ENCODE data around the gene NCK1.

- TF ChIP-seq, protein P1, sequence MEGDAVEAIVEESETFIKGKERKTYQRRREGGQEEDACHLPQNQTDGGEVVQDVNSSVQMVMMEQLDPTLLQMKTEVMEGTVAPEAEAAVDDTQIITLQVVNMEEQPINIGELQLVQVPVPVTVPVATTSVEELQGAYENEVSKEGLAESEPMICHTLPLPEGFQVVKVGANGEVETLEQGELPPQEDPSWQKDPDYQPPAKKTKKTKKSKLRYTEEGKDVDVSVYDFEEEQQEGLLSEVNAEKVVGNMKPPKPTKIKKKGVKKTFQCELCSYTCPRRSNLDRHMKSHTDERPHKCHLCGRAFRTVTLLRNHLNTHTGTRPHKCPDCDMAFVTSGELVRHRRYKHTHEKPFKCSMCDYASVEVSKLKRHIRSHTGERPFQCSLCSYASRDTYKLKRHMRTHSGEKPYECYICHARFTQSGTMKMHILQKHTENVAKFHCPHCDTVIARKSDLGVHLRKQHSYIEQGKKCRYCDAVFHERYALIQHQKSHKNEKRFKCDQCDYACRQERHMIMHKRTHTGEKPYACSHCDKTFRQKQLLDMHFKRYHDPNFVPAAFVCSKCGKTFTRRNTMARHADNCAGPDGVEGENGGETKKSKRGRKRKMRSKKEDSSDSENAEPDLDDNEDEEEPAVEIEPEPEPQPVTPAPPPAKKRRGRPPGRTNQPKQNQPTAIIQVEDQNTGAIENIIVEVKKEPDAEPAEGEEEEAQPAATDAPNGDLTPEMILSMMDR (IDR thresholded peaks at IDR 0.05; ENCODE audit: insufficient read depth, low read depth, low read length), result no peak
- TF ChIP-seq EZH2 (IDR thresholded peaks at IDR 0.05; ENCODE audit: insufficient read depth, low read length), result no peak
These were observed 41.9 kb downstream of the NCK1 start for GRCh38 chr3:136903899-136904298.
